Loucy (cell line): Measurements from ENCODE around the gene NPW.

Experiments
- EZH2phosphoT487 ChIP-seq: fragments of 200-600 bp; IDR thresholded peaks from 2 replicates; pipeline ENCODE4 v1.6.1; 2018; ENCODE audit warnings: antibody characterized with exemption, mild to moderate bottlenecking, moderate library complexity, borderline replicate concordance
- TF ChIP-seq, protein P1 (sequence below): fragments of 200-600 bp; sonication (generic); conservative IDR thresholded peaks from 2 replicates; pipeline ENCODE4 v1.5.1; 2014; ENCODE audit warnings: mild to moderate bottlenecking, antibody characterized with exemption, low read length

GRCh38 chr16:1978476-1979120 is 41.0 kb upstream of the NPW start:
- TF ChIP-seq, protein P1, sequence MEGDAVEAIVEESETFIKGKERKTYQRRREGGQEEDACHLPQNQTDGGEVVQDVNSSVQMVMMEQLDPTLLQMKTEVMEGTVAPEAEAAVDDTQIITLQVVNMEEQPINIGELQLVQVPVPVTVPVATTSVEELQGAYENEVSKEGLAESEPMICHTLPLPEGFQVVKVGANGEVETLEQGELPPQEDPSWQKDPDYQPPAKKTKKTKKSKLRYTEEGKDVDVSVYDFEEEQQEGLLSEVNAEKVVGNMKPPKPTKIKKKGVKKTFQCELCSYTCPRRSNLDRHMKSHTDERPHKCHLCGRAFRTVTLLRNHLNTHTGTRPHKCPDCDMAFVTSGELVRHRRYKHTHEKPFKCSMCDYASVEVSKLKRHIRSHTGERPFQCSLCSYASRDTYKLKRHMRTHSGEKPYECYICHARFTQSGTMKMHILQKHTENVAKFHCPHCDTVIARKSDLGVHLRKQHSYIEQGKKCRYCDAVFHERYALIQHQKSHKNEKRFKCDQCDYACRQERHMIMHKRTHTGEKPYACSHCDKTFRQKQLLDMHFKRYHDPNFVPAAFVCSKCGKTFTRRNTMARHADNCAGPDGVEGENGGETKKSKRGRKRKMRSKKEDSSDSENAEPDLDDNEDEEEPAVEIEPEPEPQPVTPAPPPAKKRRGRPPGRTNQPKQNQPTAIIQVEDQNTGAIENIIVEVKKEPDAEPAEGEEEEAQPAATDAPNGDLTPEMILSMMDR = no peak
- no peak for TF ChIP-seq EZH2phosphoT487
